TTC549 (cell line): ENCODE results near the gene GLRX5.

Experiments
- FAIRE-seq: peaks from 2 replicates; lab custom pipeline; 2012; peaks lifted over from hg19 to GRCh38; lab: Jason Lieb, UNC

The GLRX5 gene

DNA sequence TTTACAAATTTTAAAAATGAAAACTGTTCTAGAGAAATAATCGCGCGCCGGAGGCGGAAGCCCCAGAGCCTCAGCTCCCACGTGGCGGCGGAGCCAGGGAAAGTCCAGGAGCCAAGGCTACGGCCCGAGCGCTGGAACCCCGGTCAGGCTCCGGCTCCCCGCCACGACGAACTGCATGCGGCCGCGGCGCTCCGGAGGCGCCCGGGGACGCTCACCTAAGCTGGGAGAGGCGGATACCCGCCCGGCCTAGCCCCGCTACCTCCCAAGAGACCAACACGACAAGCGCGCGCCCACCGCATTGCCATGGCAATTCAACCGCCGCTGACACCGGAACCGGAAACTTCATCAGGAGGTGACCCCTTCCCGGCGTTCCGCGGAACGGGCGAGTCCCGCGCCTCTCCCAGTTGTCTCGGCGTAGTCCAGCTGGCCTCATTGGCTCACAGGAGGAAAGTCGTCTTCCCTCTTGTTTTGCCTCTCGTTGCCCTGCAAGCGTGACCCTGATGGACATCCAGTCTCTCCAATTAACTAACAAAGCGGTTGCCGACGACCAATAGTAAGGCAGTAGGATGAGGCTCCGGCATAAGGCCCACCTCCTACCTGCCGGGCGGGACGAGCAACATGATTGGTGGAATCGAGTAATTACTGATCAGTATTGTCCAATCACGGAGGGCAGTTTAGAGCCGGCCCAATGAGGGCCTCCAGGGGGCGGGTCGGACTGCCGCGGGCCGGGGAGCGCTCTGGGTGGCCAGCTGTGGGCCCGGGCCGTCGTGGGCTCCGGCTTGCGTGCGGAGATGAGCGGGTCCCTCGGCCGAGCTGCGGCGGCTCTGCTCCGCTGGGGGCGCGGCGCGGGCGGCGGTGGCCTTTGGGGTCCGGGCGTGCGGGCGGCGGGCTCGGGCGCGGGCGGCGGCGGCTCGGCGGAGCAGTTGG is at the start of gene GLRX5:
Gene GLRX5, plus strand, starts transcription at position 752 of the 927 bp plus-strand sequence. Its CDS starts 40 bp downstream, at position 792.
- FAIRE-seq: peak; percentile 96

DNA sequence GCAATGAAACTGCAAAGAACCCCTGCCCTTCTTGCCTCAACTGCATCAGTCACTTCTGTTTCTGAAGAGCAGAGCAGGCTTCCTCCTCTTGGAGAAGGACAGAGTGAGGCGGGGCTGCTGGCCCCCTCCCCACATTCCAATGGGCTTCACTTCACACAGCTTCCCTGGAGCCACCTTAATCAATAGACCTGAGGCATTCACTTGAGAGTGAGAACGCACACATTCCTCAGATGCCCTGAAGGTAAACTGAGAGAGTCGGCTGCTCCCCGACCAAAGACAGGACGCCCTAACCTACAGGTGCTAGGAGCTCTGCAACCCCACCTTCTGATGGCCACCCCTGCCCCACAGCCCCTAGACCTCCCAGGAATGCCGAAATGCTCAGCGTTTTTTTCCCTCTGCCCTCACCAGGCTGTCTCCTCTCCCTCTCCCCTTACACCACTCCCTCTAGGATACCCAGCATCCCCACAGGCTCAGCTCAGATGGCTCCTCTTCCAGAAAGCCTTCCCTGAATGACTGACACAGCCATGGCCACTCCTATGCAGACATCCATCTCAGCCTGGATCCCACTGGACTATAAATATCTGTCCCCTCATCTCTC is 49.5 kb upstream of the GLRX5 start:
- FAIRE-seq: no peak

DNA sequence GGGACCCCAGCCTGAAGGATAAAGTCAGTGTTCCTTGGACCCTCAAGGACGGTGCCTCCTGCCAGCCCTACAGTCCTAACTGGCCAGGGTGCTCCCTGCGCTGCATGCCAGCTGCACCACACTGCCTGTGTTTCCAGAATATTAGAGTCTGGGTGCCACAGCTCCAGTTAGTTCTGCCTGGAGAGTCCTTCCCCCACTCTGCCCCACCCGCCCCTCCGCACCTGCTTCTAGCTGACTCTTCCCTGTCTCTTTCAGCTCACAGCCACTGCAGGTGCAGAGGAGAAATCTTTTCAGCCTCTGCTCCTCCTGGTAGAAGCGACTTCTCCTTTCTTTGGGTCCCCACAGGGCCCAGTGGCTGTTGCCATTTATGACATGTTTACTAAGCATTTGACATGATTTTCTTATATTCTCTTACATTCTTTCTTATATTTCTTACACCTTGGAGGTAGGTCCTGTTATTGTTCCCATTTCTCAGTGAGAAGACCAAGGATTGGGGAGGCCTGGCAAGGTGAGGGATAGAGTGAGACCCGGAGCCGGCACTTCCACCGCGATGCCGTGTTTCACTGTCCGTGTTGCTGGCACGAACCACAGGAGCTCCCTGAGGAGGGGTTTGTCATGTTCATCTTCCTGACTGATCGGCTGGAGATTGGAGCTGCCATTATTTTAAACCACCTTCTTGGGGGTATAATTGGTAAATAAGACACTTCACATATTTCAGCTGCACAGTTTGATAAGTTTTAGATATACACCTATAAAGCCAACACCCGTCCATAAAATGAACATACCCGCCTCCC is 47.8 kb upstream of the GLRX5 start:
- FAIRE-seq: no peak

GRCh38 chr14:95487669-95488084 is 47.2 kb upstream of the GLRX5 start:
- no peak for FAIRE-seq

DNA sequence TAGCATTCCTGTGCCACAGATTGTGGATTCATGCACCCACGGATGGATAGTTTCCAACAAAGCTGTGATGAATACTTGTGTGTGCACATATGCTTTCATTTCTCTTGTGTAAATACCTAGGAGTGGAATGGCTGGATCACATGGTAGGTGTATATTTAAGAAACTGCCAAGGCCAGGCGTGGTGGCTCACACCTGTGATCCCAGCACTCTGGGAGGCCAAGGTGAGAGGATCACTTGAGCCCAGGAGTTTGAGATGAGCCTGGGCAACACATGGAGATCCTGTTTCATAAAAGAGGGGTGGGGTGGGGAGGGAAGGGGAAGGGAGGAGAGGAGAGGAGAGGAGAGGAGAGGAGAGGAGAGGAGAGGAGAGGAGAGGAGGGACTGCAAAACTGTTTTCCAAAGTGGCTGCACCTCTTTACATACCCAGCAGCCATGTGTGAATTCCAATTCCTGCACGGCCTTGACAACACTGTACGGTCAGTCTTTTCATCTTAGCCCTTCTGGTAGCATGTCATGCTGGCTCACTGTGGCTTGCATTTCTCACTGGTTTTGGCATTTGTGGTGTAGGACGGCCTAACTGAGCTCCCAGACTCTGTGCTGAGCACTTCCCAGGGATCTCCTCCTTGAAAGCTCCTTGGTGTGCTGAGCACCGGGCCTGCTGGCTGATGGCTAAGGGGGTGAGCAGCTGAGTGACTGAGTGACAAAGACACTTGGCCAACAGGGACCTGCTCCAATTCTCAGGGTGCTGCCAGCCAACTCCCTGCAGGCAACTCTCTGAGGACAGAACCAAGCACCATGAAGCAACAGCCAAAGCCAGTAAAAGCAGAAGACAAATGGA is 46.3 kb upstream of the GLRX5 start:
- no peak for FAIRE-seq

- no peak for FAIRE-seq
These were observed 45.4 kb upstream of the GLRX5 start for GRCh38 chr14:95489214-95490137.

DNA sequence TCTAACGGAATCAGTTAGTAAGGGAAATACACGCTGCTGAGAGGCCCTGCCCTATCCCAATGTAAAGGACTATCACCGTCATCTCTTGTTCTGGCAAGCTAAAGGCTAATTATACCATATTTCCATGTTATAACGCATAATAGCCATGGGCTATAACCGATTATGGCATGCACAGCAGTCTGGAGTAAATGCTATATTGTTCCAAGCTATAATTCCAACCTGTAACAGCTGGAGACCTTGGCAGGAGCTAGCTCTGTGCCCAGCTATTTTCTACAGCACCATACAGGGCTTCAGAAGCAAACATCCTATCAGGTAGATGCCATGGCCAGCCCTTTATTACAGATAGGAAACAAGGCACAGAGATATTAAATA is 44.7 kb upstream of the GLRX5 start:
- no peak for FAIRE-seq

GRCh38 chr14:95490727-95491451 is 44.0 kb upstream of the GLRX5 start:
- FAIRE-seq: no peak

GRCh38 chr14:95491936-95492608 is 42.8 kb upstream of the GLRX5 start:
- no peak for FAIRE-seq

- FAIRE-seq: no peak
These were observed 41.3 kb upstream of the GLRX5 start for GRCh38 chr14:95493503-95493902.

DNA sequence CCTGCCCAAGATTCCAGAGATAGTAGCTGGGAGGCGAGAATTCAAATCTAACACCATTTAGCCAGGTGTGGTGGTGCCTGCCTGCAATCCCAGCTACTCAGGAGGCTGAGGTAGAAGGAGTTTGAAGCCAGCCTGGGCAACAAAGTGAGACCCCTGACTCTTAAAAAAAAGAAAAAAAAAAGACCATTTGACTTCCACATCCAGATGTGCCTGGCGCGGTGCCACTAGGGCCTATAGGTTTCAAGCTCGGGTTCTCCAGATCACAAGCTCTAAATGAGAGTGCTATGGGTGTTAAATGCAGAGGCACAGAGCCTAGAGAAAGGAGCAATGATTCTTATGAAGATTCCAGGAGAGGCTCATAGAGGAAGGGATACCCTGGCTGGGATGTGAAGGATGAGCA is 40.9 kb upstream of the GLRX5 start:
- no peak for FAIRE-seq

DNA sequence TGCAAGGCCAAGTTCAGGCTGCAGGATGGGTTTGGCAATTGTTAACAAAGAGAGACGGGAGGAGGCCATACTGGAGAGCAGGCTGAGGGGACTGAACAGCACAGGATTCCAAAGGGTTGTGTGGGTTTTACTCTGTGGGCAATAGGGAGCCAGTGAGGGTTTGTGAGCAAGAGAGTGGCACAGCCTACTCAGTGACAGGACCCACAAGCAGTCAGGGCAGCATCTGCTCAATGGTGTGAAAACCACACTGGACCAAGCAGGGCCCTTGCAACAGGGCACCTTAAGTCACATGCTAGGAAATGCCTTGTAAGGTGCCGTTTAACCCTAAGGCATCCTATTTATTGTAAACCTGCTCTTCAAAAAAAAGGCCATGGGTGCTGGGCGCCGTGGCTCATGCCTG is 40.4 kb upstream of the GLRX5 start:
- FAIRE-seq: no peak

GRCh38 chr14:95495076-95495475 is 39.8 kb upstream of the GLRX5 start:
- FAIRE-seq: no peak

- FAIRE-seq: no peak
These were observed 39.3 kb upstream of the GLRX5 start for GRCh38 chr14:95495538-95496025.

DNA sequence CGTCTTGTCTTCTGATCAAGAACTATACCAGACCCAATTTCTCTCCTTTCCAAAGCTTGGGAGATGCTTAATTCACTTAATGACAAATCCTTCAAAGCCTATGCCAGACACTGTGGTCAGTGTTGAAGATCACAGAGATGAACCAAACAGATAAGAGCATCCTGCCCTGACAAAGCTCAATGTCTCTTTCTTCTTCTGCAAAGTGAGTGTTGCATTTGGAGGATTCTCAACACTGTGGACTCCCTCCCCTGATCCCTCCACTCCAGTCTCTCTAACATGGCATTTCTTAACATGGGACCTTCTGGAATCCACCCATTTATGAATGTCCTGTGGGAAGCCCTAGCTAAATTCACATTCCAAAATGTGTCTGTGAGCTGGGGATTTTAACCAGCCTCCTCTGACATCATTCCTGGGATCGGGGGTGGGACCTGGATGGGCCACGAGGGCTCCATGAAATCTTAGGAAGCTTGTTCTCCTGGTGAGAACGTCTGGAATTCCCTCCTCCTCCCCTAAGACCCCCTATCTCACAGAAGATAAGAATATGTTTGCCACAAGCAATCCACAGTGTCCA is 38.7 kb upstream of the GLRX5 start:
- no peak for FAIRE-seq

GRCh38 chr14:95496690-95497259 is 38.1 kb upstream of the GLRX5 start:
- FAIRE-seq: no peak

DNA sequence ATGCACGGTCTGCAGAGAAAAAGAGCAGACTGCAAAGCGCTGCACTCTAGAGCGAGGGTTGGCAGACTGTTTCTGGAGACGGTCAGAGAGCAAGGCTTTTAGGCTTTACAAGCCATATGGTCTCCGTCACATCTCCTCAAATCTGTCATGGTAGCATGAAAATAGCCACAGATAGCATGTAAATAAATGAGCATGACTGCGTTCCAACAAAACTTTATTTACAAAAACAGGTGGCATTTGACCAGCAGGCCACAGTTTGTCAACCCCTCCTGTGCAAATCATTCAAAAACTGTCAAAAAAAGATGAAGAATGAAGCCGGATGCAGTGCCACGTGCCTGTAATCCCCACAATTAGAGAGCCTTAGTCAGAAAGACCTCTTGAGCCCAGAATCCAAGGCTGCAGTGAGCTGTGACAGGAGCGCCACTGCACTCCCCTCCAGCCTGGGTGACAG is 37.3 kb upstream of the GLRX5 start:
- FAIRE-seq: no peak

DNA sequence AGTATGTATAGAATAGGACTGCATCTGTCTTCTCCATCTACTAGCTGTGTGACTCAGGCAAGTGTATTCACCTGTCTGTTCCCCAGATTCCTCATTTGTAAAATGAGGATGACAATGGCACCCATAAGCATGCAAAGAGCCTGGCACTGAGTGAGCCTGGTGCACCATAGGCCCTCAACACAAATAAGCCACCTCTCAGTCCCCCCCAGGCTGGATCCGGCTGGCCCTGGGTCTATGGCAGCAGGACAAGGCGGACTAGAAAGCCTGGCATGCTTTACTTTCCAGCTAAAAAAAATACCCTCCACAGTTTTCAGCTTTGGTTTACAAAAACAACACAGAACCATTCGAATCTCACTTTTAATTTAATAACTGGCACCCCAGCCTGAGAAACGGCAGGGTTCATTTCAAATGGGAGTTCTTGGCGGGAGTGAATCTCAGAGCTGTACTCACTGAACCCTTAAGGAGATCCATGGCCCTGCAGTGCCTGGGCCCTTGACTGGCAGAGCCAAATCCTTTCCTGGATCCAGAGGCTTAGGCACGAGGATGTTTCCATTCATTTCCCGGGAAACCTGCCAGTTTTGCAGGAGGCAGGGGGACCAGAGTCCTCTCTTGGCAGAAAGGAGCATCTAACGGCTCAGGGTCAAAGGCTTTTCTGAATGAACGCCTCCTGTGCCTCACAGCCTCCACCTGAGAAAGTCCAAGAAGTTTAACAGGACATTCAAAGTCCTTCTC is 36.1 kb upstream of the GLRX5 start:
- FAIRE-seq: no peak
